Measurements from ENCODE around the gene CDC6.

Gene CDC6

DNA sequence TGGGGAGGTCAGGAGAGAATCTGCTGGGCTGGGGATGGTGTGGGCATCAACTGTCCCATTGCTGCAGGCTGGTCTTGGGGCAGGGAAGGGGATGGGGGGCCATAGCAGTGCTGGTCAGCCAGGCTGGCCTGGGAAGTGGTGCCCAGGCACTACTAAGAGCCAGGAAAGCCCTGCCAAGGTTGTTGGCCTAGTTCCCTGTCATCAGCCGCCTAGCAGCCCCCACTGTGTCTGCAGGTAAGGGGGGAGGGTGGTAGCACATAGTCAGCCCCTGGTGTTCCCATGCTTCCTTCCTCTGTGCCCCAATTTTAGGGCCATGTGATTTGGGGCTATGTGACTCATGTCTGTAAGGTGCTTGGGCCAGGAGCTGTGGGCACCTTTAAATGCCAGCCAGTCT lies 59.1 kb downstream of the CDC6 start:
- no peak for DNase-seq (ENCODE audit: extremely low read depth, low read depth)
- TF ChIP-seq, protein P1, sequence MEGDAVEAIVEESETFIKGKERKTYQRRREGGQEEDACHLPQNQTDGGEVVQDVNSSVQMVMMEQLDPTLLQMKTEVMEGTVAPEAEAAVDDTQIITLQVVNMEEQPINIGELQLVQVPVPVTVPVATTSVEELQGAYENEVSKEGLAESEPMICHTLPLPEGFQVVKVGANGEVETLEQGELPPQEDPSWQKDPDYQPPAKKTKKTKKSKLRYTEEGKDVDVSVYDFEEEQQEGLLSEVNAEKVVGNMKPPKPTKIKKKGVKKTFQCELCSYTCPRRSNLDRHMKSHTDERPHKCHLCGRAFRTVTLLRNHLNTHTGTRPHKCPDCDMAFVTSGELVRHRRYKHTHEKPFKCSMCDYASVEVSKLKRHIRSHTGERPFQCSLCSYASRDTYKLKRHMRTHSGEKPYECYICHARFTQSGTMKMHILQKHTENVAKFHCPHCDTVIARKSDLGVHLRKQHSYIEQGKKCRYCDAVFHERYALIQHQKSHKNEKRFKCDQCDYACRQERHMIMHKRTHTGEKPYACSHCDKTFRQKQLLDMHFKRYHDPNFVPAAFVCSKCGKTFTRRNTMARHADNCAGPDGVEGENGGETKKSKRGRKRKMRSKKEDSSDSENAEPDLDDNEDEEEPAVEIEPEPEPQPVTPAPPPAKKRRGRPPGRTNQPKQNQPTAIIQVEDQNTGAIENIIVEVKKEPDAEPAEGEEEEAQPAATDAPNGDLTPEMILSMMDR (IDR thresholded peaks at IDR 0.05; ENCODE audit: low read depth, low read length), result no peak

DNA sequence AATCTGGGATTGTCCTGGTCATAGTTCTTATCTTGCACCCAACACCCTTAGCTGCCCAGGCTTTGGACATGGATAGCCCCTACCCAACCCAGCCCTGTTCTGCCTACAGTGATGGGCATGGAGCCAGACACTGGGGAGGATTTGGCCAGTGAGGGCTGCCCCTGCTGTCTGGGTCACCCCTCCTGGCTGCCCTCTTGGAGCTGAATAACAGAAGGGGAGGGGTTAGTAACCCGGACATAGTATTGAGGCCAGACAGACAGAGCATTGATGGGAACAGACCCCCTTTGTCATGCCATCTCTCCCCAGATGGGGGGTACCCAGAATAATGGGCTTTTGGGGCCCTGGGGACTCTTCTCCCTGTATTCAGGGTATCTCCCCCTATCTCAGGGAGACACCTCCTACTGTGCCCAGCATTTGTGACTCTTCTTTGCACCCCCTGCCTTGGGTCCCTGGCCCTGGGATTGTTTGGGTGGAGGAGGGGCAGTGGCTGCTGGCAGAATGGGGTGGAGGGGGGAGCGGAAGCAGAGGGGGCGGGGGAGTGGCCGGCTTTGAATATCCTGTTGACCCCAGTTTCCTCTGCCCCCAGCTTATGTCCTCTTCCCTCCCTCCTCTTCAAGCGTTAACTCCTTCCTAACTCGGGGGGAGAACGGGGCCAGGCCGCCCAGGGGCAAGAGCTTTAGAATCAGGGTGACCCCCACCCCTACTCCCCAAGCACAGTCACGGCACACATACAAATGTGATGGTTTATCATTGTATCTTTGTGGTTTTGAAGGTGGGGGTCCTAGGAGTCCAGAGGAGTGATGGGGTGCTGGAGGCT lies 59.8 kb downstream of the CDC6 start:
- no peak for DNase-seq (ENCODE audit: extremely low read depth, low read depth)
- TF ChIP-seq, protein P1 (IDR thresholded peaks at IDR 0.05; ENCODE audit: low read depth, low read length), result no peak

DNA sequence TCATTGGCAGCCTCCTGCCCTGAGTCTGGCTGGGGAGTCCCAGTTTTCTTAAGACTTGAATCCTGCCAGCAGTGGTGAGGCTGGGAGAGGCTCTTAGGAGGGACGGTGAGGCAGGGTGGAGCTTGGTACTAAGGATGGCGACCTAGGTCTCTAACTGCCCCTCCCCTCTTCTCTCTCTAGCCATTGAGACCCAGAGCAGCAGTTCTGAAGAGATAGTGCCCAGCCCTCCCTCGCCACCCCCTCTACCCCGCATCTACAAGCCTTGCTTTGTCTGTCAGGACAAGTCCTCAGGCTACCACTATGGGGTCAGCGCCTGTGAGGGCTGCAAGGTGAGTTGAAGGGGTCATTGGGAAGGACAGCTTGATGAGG lies 60.4 kb downstream of the CDC6 start:
- DNase-seq (ENCODE audit: extremely low read depth, low read depth), result no peak

DNA sequence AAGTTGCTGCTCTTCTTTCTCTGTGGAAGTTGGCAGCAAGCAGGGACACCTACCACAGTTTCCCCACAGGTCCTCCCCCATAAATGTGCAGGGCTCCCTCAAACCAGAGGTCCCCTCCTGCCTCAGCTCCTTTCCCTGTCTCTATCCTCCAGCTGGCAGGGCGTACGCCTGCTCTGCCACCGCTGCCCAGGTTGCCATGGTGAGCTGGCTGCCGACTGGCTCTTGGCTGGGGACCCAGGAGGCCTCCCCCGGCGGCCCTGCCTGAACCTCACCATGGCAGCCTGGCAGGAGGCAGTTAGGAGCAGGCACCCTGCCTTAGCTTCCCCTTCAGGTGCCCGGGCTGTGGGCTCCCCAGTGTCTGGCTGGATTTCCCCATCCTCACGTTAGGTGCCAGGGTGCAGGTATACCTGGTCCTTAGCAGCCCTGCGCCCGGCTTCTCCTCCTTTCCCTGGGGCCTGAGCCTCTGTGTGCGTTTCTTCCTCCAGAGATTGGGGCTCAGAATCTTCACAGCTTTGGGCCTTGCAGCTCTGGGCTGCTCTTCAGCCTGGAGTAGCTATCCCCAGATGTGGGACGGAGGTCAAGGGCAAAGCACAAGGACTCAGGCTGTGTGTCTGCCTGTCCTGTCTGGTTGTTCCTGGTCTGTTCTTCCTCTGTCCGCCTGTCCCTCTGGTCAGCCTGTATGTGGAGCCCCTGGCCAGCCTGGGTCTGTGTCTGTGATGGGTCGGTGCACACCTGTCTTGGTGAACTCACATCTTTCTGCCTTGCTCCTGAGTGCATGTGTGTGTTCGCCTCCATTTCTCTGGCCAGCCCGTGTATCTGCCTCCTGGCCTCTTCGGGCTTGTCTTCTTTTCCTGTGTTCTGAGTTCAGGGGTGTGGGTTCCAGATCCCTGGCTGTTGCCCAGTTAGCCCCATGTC lies 61.1 kb downstream of the CDC6 start:
- no peak for DNase-seq (ENCODE audit: extremely low read depth, low read depth)
- TF ChIP-seq, protein P1 (IDR thresholded peaks at IDR 0.05; ENCODE audit: low read depth, low read length), result no peak

More for the DNA sequence above, 60.4 kb downstream of the CDC6 start:
- TF ChIP-seq, protein P1 (IDR thresholded peaks at IDR 0.05; ENCODE audit: low read depth, low read length), result no peak

DNA sequence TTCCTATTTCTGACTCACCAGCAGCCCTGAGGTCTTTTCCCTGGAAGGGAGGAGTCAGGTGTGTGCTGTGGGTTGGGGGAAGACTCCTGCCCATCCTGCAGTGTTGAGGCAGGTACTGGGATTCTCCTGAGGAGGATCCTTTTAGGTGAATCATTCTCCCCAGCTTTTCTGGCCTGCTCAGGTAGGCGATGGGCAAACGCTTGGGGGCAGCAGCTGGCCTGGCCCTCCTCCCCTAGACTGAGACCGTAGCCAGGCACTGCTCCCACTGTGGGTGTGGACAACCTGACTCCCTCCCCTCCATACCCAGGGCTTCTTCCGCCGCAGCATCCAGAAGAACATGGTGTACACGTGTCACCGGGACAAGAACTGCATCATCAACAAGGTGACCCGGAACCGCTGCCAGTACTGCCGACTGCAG lies 61.8 kb downstream of the CDC6 start:
- no peak for DNase-seq (ENCODE audit: extremely low read depth, low read depth)
- TF ChIP-seq, protein P1 (IDR thresholded peaks at IDR 0.05; ENCODE audit: low read depth, low read length), result no peak

DNA sequence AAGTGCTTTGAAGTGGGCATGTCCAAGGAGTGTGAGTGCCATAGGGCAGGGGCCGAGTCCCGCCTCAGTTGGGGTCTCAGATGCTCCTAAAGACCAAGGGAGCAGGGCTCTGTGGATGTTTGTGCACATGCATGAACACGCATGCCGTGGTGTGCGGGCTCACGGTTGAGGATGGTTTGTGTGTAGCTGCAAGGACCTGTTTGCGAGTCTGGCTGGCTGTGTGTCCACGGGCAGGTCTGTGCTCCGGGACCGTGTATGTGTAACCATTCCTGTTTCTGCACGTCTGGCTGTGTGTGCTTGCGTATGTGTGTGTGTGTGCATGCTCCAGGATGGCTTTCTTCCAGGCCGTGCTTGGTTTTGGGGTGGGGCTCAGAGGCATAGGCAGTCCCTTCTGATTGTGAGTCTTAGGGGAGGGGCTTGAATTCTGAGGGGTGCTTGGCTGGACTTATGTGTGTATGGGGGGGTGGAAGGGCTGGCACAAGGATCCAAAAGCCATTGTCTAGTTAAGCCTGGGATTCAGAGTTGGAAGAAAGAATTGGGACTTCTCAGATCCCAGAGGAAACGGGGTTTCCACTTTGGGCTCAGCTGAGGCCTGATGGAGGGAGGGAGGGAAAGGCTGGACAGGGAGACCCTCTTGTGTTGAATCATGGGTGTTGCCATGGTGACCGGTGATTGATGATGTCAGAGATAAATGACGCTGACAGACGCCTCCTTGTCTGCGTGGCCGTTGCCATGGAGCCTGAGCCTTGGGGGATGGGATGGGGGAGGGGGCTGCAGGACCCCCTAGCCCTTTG lies 62.4 kb downstream of the CDC6 start:
- DNase-seq (ENCODE audit: extremely low read depth, low read depth), result no peak
- TF ChIP-seq, protein P1 (IDR thresholded peaks at IDR 0.05; ENCODE audit: low read depth, low read length), result no peak

Measured in AG09319 (cell line).